Measurements from ENCODE around the gene PNMA8A.
"Not testable (repeated sequence)": the region's sequence is repeated elsewhere in the genome, so short reads cannot be mapped to it uniquely, and the experiment has no call there.

PNMA8A gene

GRCh38 chr19:46471116-46471733, at the start of gene PNMA8A:
TSS of gene PNMA8A (minus strand) at chr19:46471563. CDS start at chr19:46471035, 528 bp downstream.
- peak; percentile 27 for DNase-seq

GRCh38 chr19:46520616-46521015, 49.3 kb upstream of the PNMA8A start:
- DNase-seq = no peak

- DNase-seq = no peak
These were observed 46.1 kb upstream of the PNMA8A start for GRCh38 chr19:46517471-46517870.

GRCh38 chr19:46515879-46516350, 44.6 kb upstream of the PNMA8A start:
- DNase-seq = peak; percentile 76

GRCh38 chr19:46515290-46515609, 43.9 kb upstream of the PNMA8A start:
- DNase-seq = no peak

GRCh38 chr19:46514589-46515289, 43.4 kb upstream of the PNMA8A start:
- DNase-seq = no peak

DNA sequence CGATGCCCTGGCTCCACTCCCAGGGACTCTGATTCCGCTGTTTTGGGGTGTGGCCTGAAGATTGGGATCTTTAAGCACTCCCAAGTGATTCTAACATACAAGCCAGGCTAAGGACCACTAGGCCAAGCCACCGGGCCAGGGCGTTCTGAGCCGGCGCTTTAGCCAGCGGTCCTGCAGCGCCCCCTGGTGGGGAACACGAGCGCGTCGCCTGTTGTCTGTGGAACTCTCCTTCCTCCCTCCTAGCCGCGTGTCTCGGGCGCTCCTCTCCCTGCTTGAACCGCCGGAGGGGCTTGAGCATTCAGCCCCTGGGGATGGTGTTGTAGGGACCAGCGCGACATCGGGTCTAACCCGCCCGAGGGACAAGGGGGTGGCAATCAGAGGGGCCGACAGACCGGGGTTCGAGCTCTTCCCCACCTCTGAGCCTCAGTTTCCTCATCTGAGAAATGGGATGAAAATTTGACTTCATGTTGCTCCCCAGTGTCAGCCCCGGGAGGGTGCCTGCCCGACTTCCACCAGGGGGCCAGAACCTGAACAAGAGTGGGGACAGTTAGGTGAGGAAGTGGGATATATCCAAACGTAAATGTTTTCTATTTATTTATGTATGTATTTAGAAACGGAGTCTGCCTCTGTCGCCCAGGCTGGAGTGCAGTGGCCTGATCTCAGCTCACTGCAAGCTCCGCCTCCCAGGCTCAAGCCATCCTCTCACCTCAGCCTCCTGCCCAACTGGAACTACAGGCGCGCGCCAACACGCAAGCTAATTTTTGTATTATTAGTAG, 42.3 kb upstream of the PNMA8A start:
- DNase-seq = peak; percentile 88

DNA sequence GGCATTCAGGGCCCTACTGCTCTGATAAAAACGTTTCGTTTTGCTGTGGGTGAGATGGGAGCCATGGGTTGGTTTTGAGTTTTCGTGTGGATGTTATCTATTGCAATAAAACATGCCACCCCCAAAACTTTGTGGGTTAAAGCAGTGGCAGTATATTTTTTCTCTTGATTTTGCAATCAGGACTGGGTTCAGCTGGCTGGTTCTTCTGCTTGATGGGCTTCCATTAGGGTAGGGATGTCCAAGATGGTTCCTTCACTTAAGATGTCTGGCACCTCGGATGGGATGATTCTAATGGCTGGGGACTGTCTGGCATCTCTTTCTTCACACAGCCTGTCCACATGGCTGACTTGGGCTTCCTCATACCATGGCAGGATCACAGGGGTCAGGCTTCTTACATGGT, 39.9 kb upstream of the PNMA8A start:
- no peak for DNase-seq

DNA sequence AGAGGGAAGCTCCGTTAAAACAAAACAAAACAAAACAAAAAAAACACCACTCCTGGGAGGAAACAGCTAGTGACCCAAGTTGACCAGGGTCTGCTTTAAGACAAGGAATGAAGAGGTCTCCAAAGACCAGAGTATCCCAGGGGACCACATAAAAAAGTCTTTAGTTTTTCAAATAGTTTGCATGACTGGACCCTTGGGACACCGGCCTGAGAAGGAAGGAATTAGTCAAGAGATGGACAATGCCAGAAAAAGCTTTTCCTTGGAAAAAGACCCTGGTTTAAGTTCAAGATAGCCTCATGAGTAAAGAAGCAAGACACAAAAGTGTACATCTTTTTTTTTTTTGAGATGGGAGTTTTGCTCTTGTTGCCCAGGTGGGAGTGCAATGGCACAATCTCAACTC, 36.8 kb upstream of the PNMA8A start:
- DNase-seq = no peak

DNA sequence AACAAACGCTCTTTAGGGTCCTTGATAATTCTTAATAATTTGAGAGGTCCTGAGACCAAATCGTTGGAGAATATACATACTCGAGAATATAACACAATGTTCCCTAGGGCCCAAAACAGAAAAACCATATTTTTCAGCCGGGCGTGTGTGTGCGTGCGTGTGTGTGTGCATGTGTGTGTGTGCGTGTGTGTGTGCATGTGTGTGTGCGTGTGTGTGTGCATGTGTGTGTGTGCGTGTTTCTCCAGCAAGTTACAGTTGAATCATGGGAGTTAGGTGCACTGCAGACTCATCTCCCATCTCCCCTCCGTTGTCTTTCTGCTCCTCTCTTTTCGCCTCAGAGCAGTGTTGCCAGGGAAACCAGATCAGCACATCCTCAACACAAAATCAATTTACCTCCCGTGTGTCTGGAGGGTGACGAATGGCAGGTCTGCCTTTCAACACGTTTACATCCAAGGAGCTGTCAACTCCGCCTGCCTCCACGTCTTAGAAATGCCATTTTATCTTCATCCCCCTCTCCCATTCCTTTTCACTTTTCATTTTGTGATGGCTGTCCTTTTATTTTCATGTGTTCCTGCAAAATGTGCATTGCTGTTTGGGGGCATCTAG, 32.6 kb upstream of the PNMA8A start:
- DNase-seq = no peak

GRCh38 chr19:46502891-46503290, 31.5 kb upstream of the PNMA8A start:
- no peak for DNase-seq

GRCh38 chr19:46499692-46500091, 28.3 kb upstream of the PNMA8A start:
- no peak for DNase-seq

DNA sequence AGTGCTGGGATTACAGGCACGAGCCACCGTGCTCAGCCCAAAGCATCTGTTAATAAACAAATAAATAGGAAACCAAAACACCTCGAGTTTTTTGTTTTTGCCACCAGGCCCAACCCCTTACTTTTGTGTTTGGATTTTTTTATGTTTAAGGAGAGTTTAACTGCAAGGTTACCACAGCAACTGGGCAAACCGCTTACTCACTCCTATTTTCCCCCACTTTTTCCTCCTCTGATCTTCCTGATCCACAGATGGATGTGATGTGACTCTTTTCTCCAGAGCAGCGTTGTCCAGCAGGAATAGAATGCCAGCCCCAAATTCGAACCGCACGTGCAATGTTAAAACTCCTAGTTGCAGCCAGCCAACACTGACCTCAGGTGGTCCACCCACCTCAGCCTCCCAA, 26.4 kb upstream of the PNMA8A start:
- no peak for DNase-seq

GRCh38 chr19:46496886-46497285, 25.5 kb upstream of the PNMA8A start:
- DNase-seq = not testable (repeated sequence)

DNA sequence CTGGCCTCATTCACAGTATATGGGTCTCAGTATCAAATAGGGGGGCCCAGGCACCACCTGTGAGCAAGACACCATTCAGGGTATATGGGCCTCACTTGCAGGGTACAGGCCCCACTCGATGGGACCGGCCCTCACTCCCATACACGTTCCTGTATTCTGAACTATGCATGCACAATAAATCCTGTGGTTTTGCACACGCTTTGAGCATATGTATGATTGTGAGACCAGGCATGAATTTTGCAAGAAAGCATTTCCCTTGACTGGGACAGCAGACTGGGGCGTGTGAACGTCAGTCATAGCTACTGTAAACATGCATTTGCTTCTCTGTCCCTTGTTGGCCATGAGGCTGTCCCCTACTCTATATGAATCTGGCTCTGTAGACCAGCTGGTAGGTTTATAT, 24.9 kb upstream of the PNMA8A start:
- DNase-seq = no peak

GRCh38 chr19:46495786-46496099, 24.4 kb upstream of the PNMA8A start, which contains the start of gene PNMA8B:
TSS of gene PNMA8B (minus strand) at chr19:46495867. CDS start at chr19:46495465, 402 bp downstream.
- DNase-seq = no peak

- DNase-seq = no peak
These were observed 23.8 kb upstream of the PNMA8A start for GRCh38 chr19:46494941-46495785.

GRCh38 chr19:46494146-46494940, 23.0 kb upstream of the PNMA8A start:
- DNase-seq = no peak

GRCh38 chr19:46493236-46494145, 22.1 kb upstream of the PNMA8A start:
- no peak for DNase-seq

DNA sequence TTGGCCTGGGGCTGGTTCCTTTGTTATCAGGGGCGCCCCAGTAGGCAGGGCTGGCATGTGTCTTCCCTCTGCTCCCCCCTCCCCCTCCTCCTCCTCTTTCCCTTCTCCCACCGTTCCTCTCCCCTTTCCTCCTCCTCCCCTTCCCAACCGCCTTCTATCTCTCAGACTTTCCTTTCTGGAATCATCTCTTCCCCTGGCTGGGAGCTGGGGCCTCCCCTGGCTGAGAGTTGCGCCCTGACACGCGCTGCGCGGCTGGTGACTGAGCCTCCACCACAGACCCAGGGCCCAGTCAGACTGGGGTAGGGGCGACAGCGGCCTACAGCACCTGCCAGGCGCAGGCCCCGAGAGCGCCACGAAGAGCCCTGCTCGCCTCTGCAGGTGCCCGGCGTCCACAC, 21.5 kb upstream of the PNMA8A start:
- no peak for DNase-seq
